Measurements from ENCODE around the gene RFXAP.

RFXAP gene

GRCh38 chr13:36839981-36840380 lies 21.0 kb downstream of the RFXAP start:
- in situ Hi-C loops (cut with MboI; ENCODE audit: low pct_unique_long_range_greater_than_20kb, low sequenced_read_pairs, unreplicated experiment), result no loop called here
- TF ChIP-seq CTCF (IDR thresholded peaks at IDR 0.05; ENCODE audit: extremely low read depth, insufficient read depth, missing control alignments), result no peak
- no peak for DNase-seq (ENCODE audit: low spot score)

- in situ Hi-C loops (cut with MboI; ENCODE audit: low pct_unique_long_range_greater_than_20kb, low sequenced_read_pairs, unreplicated experiment), result no loop called here
- DNase-seq (ENCODE audit: low spot score), result no peak
- TF ChIP-seq CTCF (IDR thresholded peaks at IDR 0.05; ENCODE audit: extremely low read depth, insufficient read depth, missing control alignments), result no peak
Measured at GRCh38 chr13:36840718-36841250, 21.8 kb downstream of the RFXAP start.

GRCh38 chr13:36841391-36841790 lies 22.4 kb downstream of the RFXAP start:
- no peak for TF ChIP-seq CTCF (IDR thresholded peaks at IDR 0.05; ENCODE audit: extremely low read depth, insufficient read depth, missing control alignments)
- in situ Hi-C loops (cut with MboI; ENCODE audit: low pct_unique_long_range_greater_than_20kb, low sequenced_read_pairs, unreplicated experiment), result no loop called here
- no peak for DNase-seq (ENCODE audit: low spot score)

- TF ChIP-seq CTCF (IDR thresholded peaks at IDR 0.05; ENCODE audit: extremely low read depth, insufficient read depth, missing control alignments), result no peak
- in situ Hi-C loops (cut with MboI; ENCODE audit: low pct_unique_long_range_greater_than_20kb, low sequenced_read_pairs, unreplicated experiment), result no loop called here
- DNase-seq (ENCODE audit: low spot score), result no peak
Measured at GRCh38 chr13:36847606-36848005, 28.6 kb downstream of the RFXAP start.

- in situ Hi-C loops (cut with MboI; ENCODE audit: low pct_unique_long_range_greater_than_20kb, low sequenced_read_pairs, unreplicated experiment), result no loop called here
- TF ChIP-seq CTCF (IDR thresholded peaks at IDR 0.05; ENCODE audit: extremely low read depth, insufficient read depth, missing control alignments), result peak; percentile 40
- peak; percentile 17 for DNase-seq (ENCODE audit: low spot score)
Measured at GRCh38 chr13:36848199-36848982, 29.4 kb downstream of the RFXAP start.

- no peak for DNase-seq (ENCODE audit: low spot score)
- TF ChIP-seq CTCF (IDR thresholded peaks at IDR 0.05; ENCODE audit: extremely low read depth, insufficient read depth, missing control alignments), result peak; percentile 16
- in situ Hi-C loops (cut with MboI; ENCODE audit: low pct_unique_long_range_greater_than_20kb, low sequenced_read_pairs, unreplicated experiment), result loop anchor here (10.0 kb wide), 1 partner anchor 134 kb away; no protein-coding TSS in a partner anchor
Measured at GRCh38 chr13:36850790-36851438, 31.9 kb downstream of the RFXAP start.
